Measurements from ENCODE around the gene SSX2IP. TPM values are rescaled to one million over a fixed set of nuclear protein-coding genes. Genes with fewer than 3 reads are reported as not detected.

The SSX2IP gene
- total RNA-seq, 1 donor from 2014 or later: 6.1 TPM

- H3K27ac Mint-ChIP-seq (ENCODE audit: unreplicated experiment): no peak overlapping the region
- no peaks in the 10 kb centered on the region for H3K36me3 Mint-ChIP-seq (ENCODE audit: low read depth)
- peaks cover 6% of the 10 kb centered on the region for H3K27me3 Mint-ChIP-seq (ENCODE audit: low read depth)
- DNase-seq (ENCODE audit: low spot score): no peak
- no peak for TF ChIP-seq CTCF (IDR thresholded peaks at IDR 0.05)
- H3K9me3 Mint-ChIP-seq (ENCODE audit: low read depth): no peaks in the 10 kb centered on the region
- peaks cover 21% of the 10 kb centered on the region for H3K4me1 Mint-ChIP-seq (ENCODE audit: low read depth)
- no peak overlapping the region for H3K4me3 Mint-ChIP-seq (ENCODE audit: unreplicated experiment)
Measured at GRCh38 chr1:84702143-84702542, 11.9 kb upstream of the SSX2IP start.

GRCh38 chr1:84701376-84701775, 11.1 kb upstream of the SSX2IP start:
- no peak for TF ChIP-seq CTCF (IDR thresholded peaks at IDR 0.05)
- no peak overlapping the region for H3K4me3 Mint-ChIP-seq (ENCODE audit: unreplicated experiment)
- H3K4me1 Mint-ChIP-seq (ENCODE audit: low read depth): peaks cover 21% of the 10 kb centered on the region
- no peaks in the 10 kb centered on the region for H3K9me3 Mint-ChIP-seq (ENCODE audit: low read depth)
- H3K36me3 Mint-ChIP-seq (ENCODE audit: low read depth): no peaks in the 10 kb centered on the region
- H3K27ac Mint-ChIP-seq (ENCODE audit: unreplicated experiment): no peak overlapping the region
- H3K27me3 Mint-ChIP-seq (ENCODE audit: low read depth): peaks cover 6% of the 10 kb centered on the region
- DNase-seq (ENCODE audit: low spot score): no peak

- Mint-ChIP-seq H3K4me1 (ENCODE audit: low read depth) (peaks cover 21% of the 10 kb centered on the region), H3K27me3 (ENCODE audit: low read depth) (peaks cover 6% of the 10 kb centered on the region), H3K27ac (ENCODE audit: unreplicated experiment) (no peak overlapping the region), H3K4me3 (ENCODE audit: unreplicated experiment) (no peak overlapping the region), H3K36me3 (ENCODE audit: low read depth) (no peaks in the 10 kb centered on the region), H3K9me3 (ENCODE audit: low read depth) (no peaks in the 10 kb centered on the region)
- TF ChIP-seq CTCF (IDR thresholded peaks at IDR 0.05): no peak
- no peak for DNase-seq (ENCODE audit: low spot score)
Measured at GRCh38 chr1:84700070-84700469, 9.8 kb upstream of the SSX2IP start.

GRCh38 chr1:84698151-84699110, 8.2 kb upstream of the SSX2IP start:
- peaks cover 6% of the 10 kb centered on the region for H3K27me3 Mint-ChIP-seq (ENCODE audit: low read depth)
- no peak for TF ChIP-seq CTCF (IDR thresholded peaks at IDR 0.05)
- peaks cover 21% of the 10 kb centered on the region for H3K4me1 Mint-ChIP-seq (ENCODE audit: low read depth)
- H3K9me3 Mint-ChIP-seq (ENCODE audit: low read depth): peaks cover 4% of the 10 kb centered on the region
- no peaks in the 10 kb centered on the region for H3K36me3 Mint-ChIP-seq (ENCODE audit: low read depth)
- no peak for DNase-seq (ENCODE audit: low spot score)
- H3K27ac Mint-ChIP-seq (ENCODE audit: unreplicated experiment): peak overlapping the region; percentile 87
- no peak overlapping the region for H3K4me3 Mint-ChIP-seq (ENCODE audit: unreplicated experiment)

- no peak for TF ChIP-seq CTCF (IDR thresholded peaks at IDR 0.05)
- Mint-ChIP-seq H3K9me3 (ENCODE audit: low read depth) (peaks cover 4% of the 10 kb centered on the region), H3K36me3 (ENCODE audit: low read depth) (no peaks in the 10 kb centered on the region), H3K27ac (ENCODE audit: unreplicated experiment) (no peak overlapping the region), H3K4me1 (ENCODE audit: low read depth) (peaks cover 35% of the 10 kb centered on the region), H3K27me3 (ENCODE audit: low read depth) (no peaks in the 10 kb centered on the region), H3K4me3 (ENCODE audit: unreplicated experiment) (no peak overlapping the region)
- no peak for DNase-seq (ENCODE audit: low spot score)
Measured at GRCh38 chr1:84693785-84694184, 3.5 kb upstream of the SSX2IP start.
